ENCODE results near the gene TMEM185B. TPM values are rescaled to one million over a fixed set of nuclear protein-coding genes. Genes with fewer than 3 reads are reported as not detected.

Gene TMEM185B
- total and polyA plus RNA-seq, 2 donors (not counting 1 experiment from before 2014, with no cell fraction given): 25.9 to 28.8 TPM

DNA sequence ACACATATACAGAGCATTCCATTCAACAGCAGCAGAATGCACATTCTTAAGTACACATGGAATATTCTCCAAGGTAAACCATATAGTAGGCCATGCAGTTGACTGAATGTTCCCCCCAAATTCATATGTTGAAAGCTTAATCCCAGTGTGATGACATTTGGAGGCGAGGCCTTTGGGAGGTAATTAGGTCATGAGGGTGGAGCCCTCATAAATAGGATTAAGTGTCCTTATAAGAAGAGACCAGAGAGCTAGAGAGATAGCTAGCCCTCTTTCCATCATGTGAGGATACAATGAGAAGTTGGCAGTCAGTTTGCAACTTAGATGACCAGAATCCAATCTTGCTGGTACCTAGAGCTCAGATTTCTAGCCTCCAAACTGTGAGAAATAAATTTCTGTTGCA lies 27.6 kb downstream of the TMEM185B start:
- Histone ChIP-seq H3K4me2 (ENCODE audit: extremely low read depth, insufficient read depth, low read length) (no peak overlapping the region), H3K36me3 (ENCODE audit: control insufficient read depth, insufficient read depth, low read length) (no peaks in the 10 kb centered on the region), H2AFZ (ENCODE audit: low read length) (no peak overlapping the region), H3K9ac (ENCODE audit: insufficient read depth, low read length) (no peak overlapping the region), H3K4me3 (replicated peaks in 1 of 4; ENCODE audit: control extremely low read depth in 1 of 4, insufficient read depth in 1 of 4, low read depth in 3 of 4, low read length in 4 of 4) (no peak overlapping the region), H3K79me2 (ENCODE audit: control insufficient read depth, insufficient read depth, low read length) (no peaks in the 10 kb centered on the region), H3K4me1 (ENCODE audit: control insufficient read depth, extremely low read depth, insufficient read depth, low read length) (no peaks in the 10 kb centered on the region), H3K27ac (ENCODE audit: insufficient read depth, low read length) (no peak overlapping the region), H3K9me3 (ENCODE audit: control insufficient read depth, insufficient read depth, low read depth, low read length) (no peaks in the 10 kb centered on the region), H4K20me1 (ENCODE audit: control insufficient read depth, extremely low read depth, insufficient read depth, low read length) (no peaks in the 10 kb centered on the region), H3K27me3 (ENCODE audit: control insufficient read depth, insufficient read depth, low read length) (no peaks in the 10 kb centered on the region)
- TF ChIP-seq, protein P1, sequence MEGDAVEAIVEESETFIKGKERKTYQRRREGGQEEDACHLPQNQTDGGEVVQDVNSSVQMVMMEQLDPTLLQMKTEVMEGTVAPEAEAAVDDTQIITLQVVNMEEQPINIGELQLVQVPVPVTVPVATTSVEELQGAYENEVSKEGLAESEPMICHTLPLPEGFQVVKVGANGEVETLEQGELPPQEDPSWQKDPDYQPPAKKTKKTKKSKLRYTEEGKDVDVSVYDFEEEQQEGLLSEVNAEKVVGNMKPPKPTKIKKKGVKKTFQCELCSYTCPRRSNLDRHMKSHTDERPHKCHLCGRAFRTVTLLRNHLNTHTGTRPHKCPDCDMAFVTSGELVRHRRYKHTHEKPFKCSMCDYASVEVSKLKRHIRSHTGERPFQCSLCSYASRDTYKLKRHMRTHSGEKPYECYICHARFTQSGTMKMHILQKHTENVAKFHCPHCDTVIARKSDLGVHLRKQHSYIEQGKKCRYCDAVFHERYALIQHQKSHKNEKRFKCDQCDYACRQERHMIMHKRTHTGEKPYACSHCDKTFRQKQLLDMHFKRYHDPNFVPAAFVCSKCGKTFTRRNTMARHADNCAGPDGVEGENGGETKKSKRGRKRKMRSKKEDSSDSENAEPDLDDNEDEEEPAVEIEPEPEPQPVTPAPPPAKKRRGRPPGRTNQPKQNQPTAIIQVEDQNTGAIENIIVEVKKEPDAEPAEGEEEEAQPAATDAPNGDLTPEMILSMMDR (conservative IDR thresholded peaks at IDR 0.05 in 1 of 2, IDR thresholded peaks at IDR 0.05 in 1 of 2; ENCODE audit: low read depth in 1 of 2, low read length in 2 of 2): no peak
- no peak for TF ChIP-seq EZH2 (IDR thresholded peaks at IDR 0.05; ENCODE audit: low read length, missing control alignments)
- DNase-seq (ENCODE audit: low read depth in 2 of 2): no peak

DNA sequence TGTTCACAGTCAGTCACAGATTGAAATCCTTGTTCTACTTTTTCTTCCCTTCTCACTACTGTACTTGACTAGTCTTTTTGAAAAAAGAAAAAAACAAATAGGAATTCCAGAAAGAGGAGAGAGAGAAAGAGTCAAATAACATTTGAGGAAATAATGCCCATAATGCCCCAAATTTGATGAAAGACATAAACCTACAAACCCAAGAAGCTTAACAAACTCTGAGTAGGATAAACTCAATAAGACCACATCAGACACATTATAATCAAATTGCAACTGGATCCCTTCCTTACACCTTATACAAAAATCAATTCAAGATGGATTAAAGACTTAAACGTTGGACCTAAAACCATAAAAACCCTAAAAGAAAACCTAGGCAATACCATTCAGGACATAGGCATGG lies 30.9 kb downstream of the TMEM185B start:
- no peaks in the 10 kb centered on the region for H3K79me2 ChIP-seq (ENCODE audit: control insufficient read depth, insufficient read depth, low read length)
- H2AFZ ChIP-seq (ENCODE audit: low read length): no peak overlapping the region
- TF ChIP-seq, protein P1 (conservative IDR thresholded peaks at IDR 0.05 in 1 of 2, IDR thresholded peaks at IDR 0.05 in 1 of 2; ENCODE audit: low read depth in 1 of 2, low read length in 2 of 2): no peak
- no peak for TF ChIP-seq EZH2 (IDR thresholded peaks at IDR 0.05; ENCODE audit: low read length, missing control alignments)
- H3K27me3 ChIP-seq (ENCODE audit: control insufficient read depth, insufficient read depth, low read length): no peaks in the 10 kb centered on the region
- no peaks in the 10 kb centered on the region for H3K36me3 ChIP-seq (ENCODE audit: control insufficient read depth, insufficient read depth, low read length)
- no peaks in the 10 kb centered on the region for H3K4me1 ChIP-seq (ENCODE audit: control insufficient read depth, extremely low read depth, insufficient read depth, low read length)
- no peak for DNase-seq (ENCODE audit: low read depth in 2 of 2)
- no peak overlapping the region for H3K27ac ChIP-seq (ENCODE audit: insufficient read depth, low read length)
- no peak overlapping the region for H3K4me3 ChIP-seq (replicated peaks in 1 of 4; ENCODE audit: control extremely low read depth in 1 of 4, insufficient read depth in 1 of 4, low read depth in 3 of 4, low read length in 4 of 4)
- no peak overlapping the region for H3K9ac ChIP-seq (ENCODE audit: insufficient read depth, low read length)
- H4K20me1 ChIP-seq (ENCODE audit: control insufficient read depth, extremely low read depth, insufficient read depth, low read length): no peaks in the 10 kb centered on the region
- H3K9me3 ChIP-seq (ENCODE audit: control insufficient read depth, insufficient read depth, low read depth, low read length): no peaks in the 10 kb centered on the region
- no peak overlapping the region for H3K4me2 ChIP-seq (ENCODE audit: extremely low read depth, insufficient read depth, low read length)

DNA sequence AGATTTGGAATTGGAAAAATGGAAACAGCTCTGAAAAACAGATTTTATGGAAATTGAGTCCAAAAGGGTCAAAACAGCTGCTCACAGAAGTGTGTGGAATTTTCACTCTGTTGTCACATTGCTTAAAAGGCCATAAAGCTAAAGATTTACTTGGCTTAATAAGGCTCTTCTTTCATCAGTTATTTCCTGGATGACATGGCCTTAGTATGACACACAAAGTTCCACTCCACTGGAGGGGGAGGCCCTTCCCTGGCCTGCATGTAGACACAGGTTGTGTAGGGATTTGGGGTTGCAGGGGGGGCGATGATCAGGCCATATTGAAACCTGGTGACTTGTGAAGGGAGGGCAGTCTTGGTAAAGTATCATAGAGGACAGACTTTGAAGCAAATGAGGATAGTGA lies 34.0 kb downstream of the TMEM185B start:
- Histone ChIP-seq H3K79me2 (ENCODE audit: control insufficient read depth, insufficient read depth, low read length) (no peaks in the 10 kb centered on the region), H3K27me3 (ENCODE audit: control insufficient read depth, insufficient read depth, low read length) (no peaks in the 10 kb centered on the region), H3K4me3 (replicated peaks in 1 of 4; ENCODE audit: control extremely low read depth in 1 of 4, insufficient read depth in 1 of 4, low read depth in 3 of 4, low read length in 4 of 4) (no peak overlapping the region), H3K36me3 (ENCODE audit: control insufficient read depth, insufficient read depth, low read length) (no peaks in the 10 kb centered on the region), H3K4me2 (ENCODE audit: extremely low read depth, insufficient read depth, low read length) (no peak overlapping the region), H4K20me1 (ENCODE audit: control insufficient read depth, extremely low read depth, insufficient read depth, low read length) (no peaks in the 10 kb centered on the region), H3K9ac (ENCODE audit: insufficient read depth, low read length) (no peak overlapping the region), H3K4me1 (ENCODE audit: control insufficient read depth, extremely low read depth, insufficient read depth, low read length) (no peaks in the 10 kb centered on the region), H3K27ac (ENCODE audit: insufficient read depth, low read length) (no peak overlapping the region), H2AFZ (ENCODE audit: low read length) (no peak overlapping the region), H3K9me3 (ENCODE audit: control insufficient read depth, insufficient read depth, low read depth, low read length) (no peaks in the 10 kb centered on the region)
- DNase-seq (ENCODE audit: low read depth in 2 of 2): no peak
- TF ChIP-seq, protein P1 (conservative IDR thresholded peaks at IDR 0.05 in 1 of 2, IDR thresholded peaks at IDR 0.05 in 1 of 2; ENCODE audit: low read depth in 1 of 2, low read length in 2 of 2): no peak
- no peak for TF ChIP-seq EZH2 (IDR thresholded peaks at IDR 0.05; ENCODE audit: low read length, missing control alignments)

Measured in fibroblast of lung (primary cell).